Measurements from ENCODE around the gene PDZD7.

PDZD7 gene

DNA sequence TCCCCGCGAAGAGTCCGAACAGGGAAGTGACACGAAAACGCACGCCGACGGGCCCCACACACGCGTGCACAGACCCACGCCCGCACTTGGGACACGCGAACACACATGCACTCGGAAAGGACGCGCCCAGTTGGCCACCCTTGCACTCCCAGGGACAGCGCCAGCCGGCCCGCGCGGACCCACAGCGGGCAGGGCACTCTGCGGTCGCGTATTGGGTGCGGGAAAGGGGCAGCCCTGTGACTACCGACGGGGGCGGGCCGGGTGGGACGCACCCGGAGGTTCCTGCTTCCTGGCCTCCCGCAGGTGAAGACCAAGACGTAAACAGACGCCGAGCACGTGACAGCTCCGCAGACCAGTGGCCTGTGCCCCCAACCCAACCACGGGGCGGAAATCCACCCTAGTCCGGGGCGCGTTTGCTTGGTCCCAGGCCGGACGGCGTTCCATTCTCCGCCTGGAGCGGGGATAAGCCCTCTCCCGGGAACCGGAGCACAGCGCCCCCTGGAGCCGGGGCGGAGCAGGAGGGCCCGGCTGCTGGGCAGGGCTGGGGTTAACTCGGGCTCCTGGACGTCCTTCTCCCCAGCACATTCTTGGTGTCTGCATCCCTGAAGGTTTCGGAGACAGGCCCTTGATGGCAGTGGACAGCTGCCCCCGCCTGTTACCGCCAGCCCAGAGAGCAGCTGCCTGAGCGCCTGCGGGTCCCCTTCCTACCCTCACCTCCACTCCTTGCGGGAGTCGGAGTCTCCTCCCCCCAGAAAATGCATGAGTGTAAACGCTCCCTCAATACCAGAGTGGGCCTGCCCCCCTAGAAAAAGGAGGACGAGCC is 33.4 kb downstream of the PDZD7 start:
- Histone ChIP-seq H4K8ac (ENCODE audit: low read length) (peak overlapping the region; percentile 100), H2AK5ac (ENCODE audit: low read length, severe bottlenecking) (peak overlapping the region; percentile 61), H2AFZ (ENCODE audit: low read depth, low read length) (peak overlapping the region; percentile 7), H3K14ac (ENCODE audit: low read length in 2 of 2) (peak overlapping the region in 1 of 2 experiments; percentile 63), H3K4me2 (ENCODE audit: low read length, poor library complexity, severe bottlenecking) (peak overlapping the region; percentile 79), H3K9ac (ENCODE audit: low read length) (peak overlapping the region; percentile 98), H3K4me1 (ENCODE audit: control insufficient read depth, insufficient read depth, low read depth, low read length) (peaks cover 37% of the 10 kb centered on the region), H4K91ac (ENCODE audit: low read length) (peak overlapping the region; percentile 97), H3K27me3 (ENCODE audit: control insufficient read depth in 1 of 2, insufficient read depth in 1 of 2, low read length in 2 of 2) (no peaks in the 10 kb centered on the region), H3K9me3 (ENCODE audit: control insufficient read depth, low read length) (no peaks in the 10 kb centered on the region), H2BK5ac (ENCODE audit: low read depth, low read length, poor library complexity, severe bottlenecking) (peak overlapping the region; percentile 24), H3K36me3 (ENCODE audit: control insufficient read depth in 1 of 2, insufficient read depth in 2 of 2, low read depth in 1 of 2, low read length in 2 of 2) (peaks cover 20 to 24% of the 10 kb centered on the region in 2 experiments), H2BK120ac (ENCODE audit: low read depth, low read length) (peak overlapping the region; percentile 97), H3K27ac (ENCODE audit: low read length, poor library complexity, severe bottlenecking) (peak overlapping the region; percentile 99), H3K79me1 (replicated peaks; ENCODE audit: low read length, poor library complexity, severe bottlenecking) (peaks cover 8% of the 10 kb centered on the region), H3K4ac (ENCODE audit: low read depth in 1 of 2, low read length in 2 of 2) (peak overlapping the region; percentile 96), H3K4me3 (ENCODE audit: insufficient read depth in 1 of 2, low read depth in 1 of 2, low read length in 2 of 2) (peak overlapping the region; percentile 75 to 80), H3K18ac (ENCODE audit: low read depth in 1 of 2, low read length in 2 of 2) (peak overlapping the region; percentile 99), H2BK15ac (ENCODE audit: low read depth, poor library complexity, severe bottlenecking) (peak overlapping the region; percentile 60), H3K23ac (ENCODE audit: low read length in 2 of 2) (peak overlapping the region in 1 of 2 experiments; percentile 87), H2BK12ac (ENCODE audit: low read length in 2 of 2) (peak overlapping the region; percentile 94 to 97)
- peak; percentile 88 for DNase-seq
- under 1% methylated on average over 65 of the region's 66 CpGs for WGBS

DNA sequence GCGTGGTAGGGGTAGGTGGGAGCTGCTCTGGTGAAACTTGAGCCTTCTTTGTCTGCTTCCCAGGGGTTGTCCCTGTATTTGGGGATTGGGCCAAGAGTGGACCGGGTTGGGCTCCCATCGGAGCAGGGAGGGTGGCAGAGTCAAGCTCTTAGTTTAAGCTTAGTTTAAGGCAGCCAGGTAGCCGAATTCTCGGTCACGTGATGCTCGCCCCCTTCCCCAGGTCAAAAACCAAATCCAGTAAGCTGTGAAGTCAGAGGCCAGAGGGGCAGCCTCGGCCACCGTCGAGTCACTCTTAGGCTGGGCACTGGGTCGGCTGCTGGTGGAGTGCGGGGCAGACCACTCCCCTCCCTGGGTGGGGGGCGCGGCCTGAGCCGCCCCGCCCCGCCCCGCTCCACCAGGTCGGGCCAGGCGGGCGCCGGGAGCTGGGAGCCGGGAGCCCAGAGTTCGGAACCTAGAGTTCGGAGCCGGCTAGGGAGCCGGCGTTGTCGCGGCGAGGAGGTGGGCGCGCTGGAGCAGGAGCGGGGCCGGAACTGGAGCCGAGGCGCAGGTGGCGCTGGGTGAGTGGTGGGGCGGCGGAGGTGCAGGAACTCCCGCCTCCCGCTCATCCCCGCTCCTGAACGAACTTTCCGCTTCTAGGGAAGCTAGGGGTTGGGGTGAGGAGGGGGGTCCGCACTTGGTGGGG is 34.1 kb downstream of the PDZD7 start:
- peak overlapping the region; percentile 75 to 80 for H3K4me3 ChIP-seq (ENCODE audit: insufficient read depth in 1 of 2, low read depth in 1 of 2, low read length in 2 of 2)
- H2AK5ac ChIP-seq (ENCODE audit: low read length, severe bottlenecking): peak overlapping the region; percentile 57
- H3K9ac ChIP-seq (ENCODE audit: low read length): peak overlapping the region; percentile 98
- peak overlapping the region in 1 of 2 experiments; percentile 1 for H3K23ac ChIP-seq (ENCODE audit: low read length in 2 of 2)
- peak overlapping the region in 1 of 2 experiments; percentile 62 for H3K14ac ChIP-seq (ENCODE audit: low read length in 2 of 2)
- H2BK120ac ChIP-seq (ENCODE audit: low read depth, low read length): no peak overlapping the region
- peak overlapping the region; percentile 91 for H4K8ac ChIP-seq (ENCODE audit: low read length)
- peaks cover 17 to 20% of the 10 kb centered on the region in 2 experiments for H3K36me3 ChIP-seq (ENCODE audit: control insufficient read depth in 1 of 2, insufficient read depth in 2 of 2, low read depth in 1 of 2, low read length in 2 of 2)
- H2BK15ac ChIP-seq (ENCODE audit: low read depth, poor library complexity, severe bottlenecking): no peak overlapping the region
- H3K27me3 ChIP-seq (ENCODE audit: control insufficient read depth in 1 of 2, insufficient read depth in 1 of 2, low read length in 2 of 2): no peaks in the 10 kb centered on the region
- WGBS: 14% methylated on average over 15 of the region's 46 CpGs
- H3K9me3 ChIP-seq (ENCODE audit: control insufficient read depth, low read length): no peaks in the 10 kb centered on the region
- H2AFZ ChIP-seq (ENCODE audit: low read depth, low read length): peak overlapping the region; percentile 65
- peak overlapping the region; percentile 94 to 99 for H3K18ac ChIP-seq (ENCODE audit: low read depth in 1 of 2, low read length in 2 of 2)
- H2BK5ac ChIP-seq (ENCODE audit: low read depth, low read length, poor library complexity, severe bottlenecking): peak overlapping the region; percentile 46
- H3K4me2 ChIP-seq (ENCODE audit: low read length, poor library complexity, severe bottlenecking): peak overlapping the region; percentile 79
- H3K4ac ChIP-seq (ENCODE audit: low read depth in 1 of 2, low read length in 2 of 2): peak overlapping the region; percentile 52 to 96
- peaks cover 8% of the 10 kb centered on the region for H3K79me1 ChIP-seq (replicated peaks; ENCODE audit: low read length, poor library complexity, severe bottlenecking)
- no peak for DNase-seq
- peak overlapping the region; percentile 89 for H4K91ac ChIP-seq (ENCODE audit: low read length)
- peak overlapping the region; percentile 99 for H3K27ac ChIP-seq (ENCODE audit: low read length, poor library complexity, severe bottlenecking)
- peaks cover 29% of the 10 kb centered on the region for H3K4me1 ChIP-seq (ENCODE audit: control insufficient read depth, insufficient read depth, low read depth, low read length)
- H2BK12ac ChIP-seq (ENCODE audit: low read length in 2 of 2): peak overlapping the region; percentile 45 to 98

DNA sequence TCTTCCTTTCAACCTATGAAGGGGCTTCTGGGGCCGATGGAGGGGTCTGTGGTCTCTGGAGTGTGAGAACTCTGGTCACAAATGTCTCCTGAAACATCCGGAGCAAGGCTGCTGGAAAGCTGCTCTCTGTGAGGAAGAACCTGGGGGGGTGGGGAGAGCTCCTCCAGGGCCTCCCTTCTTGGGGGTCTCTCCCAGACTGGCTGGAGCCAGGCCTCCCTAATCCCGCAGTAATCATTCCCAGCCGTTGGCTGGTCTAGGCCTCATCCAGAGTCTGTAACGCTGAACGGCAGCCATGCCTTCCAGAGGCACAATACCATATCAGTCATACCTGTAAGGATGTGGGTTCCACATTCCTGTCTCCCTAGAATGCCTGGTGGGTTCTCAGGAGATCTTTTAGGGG is 35.7 kb downstream of the PDZD7 start:
- DNase-seq: no peak
- Histone ChIP-seq H2AFZ (ENCODE audit: low read depth, low read length) (no peak overlapping the region), H3K9ac (ENCODE audit: low read length) (no peak overlapping the region), H2BK12ac (ENCODE audit: low read length in 2 of 2) (no peak overlapping the region), H4K91ac (ENCODE audit: low read length) (no peak overlapping the region), H3K4me3 (ENCODE audit: insufficient read depth in 1 of 2, low read depth in 1 of 2, low read length in 2 of 2) (no peak overlapping the region), H3K18ac (ENCODE audit: low read depth in 1 of 2, low read length in 2 of 2) (no peak overlapping the region), H3K4me1 (ENCODE audit: control insufficient read depth, insufficient read depth, low read depth, low read length) (peaks cover 21% of the 10 kb centered on the region), H3K4me2 (ENCODE audit: low read length, poor library complexity, severe bottlenecking) (no peak overlapping the region), H2BK120ac (ENCODE audit: low read depth, low read length) (no peak overlapping the region), H3K27me3 (ENCODE audit: control insufficient read depth in 1 of 2, insufficient read depth in 1 of 2, low read length in 2 of 2) (no peaks in the 10 kb centered on the region), H4K8ac (ENCODE audit: low read length) (no peak overlapping the region), H3K79me1 (replicated peaks; ENCODE audit: low read length, poor library complexity, severe bottlenecking) (peaks cover 16% of the 10 kb centered on the region), H2BK15ac (ENCODE audit: low read depth, poor library complexity, severe bottlenecking) (no peak overlapping the region), H3K14ac (ENCODE audit: low read length in 2 of 2) (no peak overlapping the region), H3K4ac (ENCODE audit: low read depth in 1 of 2, low read length in 2 of 2) (no peak overlapping the region), H2BK5ac (ENCODE audit: low read depth, low read length, poor library complexity, severe bottlenecking) (no peak overlapping the region), H3K9me3 (ENCODE audit: control insufficient read depth, low read length) (no peaks in the 10 kb centered on the region), H3K27ac (ENCODE audit: low read length, poor library complexity, severe bottlenecking) (no peak overlapping the region), H3K36me3 (ENCODE audit: control insufficient read depth in 1 of 2, insufficient read depth in 2 of 2, low read depth in 1 of 2, low read length in 2 of 2) (peaks cover 31 to 33% of the 10 kb centered on the region in 2 experiments), H3K23ac (ENCODE audit: low read length in 2 of 2) (no peak overlapping the region), H2AK5ac (ENCODE audit: low read length, severe bottlenecking) (peak overlapping the region; percentile 48)
- 44% methylated on average over 6 of the region's 6 CpGs for WGBS

All from mesenchymal stem cell (in vitro differentiated cells and primary cell).